WERI-Rb-1 (cell line): ENCODE results near the gene TSPYL1.

ENCODE experiments used
- DNase-seq: peaks from one replicate; pipeline ENCODE4 v3.0.0-alpha.2; 2020
- H3K27ac ChIP-seq: fragments of 250-450 bp; sonication (Bioruptor Pico); 2 replicates; pipeline ENCODE4 v1.5.1; 2020; ENCODE audit warnings: mild to moderate bottlenecking, moderate library complexity
- H3K27me3 ChIP-seq: fragments of 250-450 bp; sonication (Bioruptor Pico); 2 replicates; pipeline ENCODE4 v1.5.1; 2021; ENCODE audit warnings: mild to moderate bottlenecking, low read depth, moderate library complexity; ENCODE audit not compliant: insufficient read depth, severe bottlenecking
- H3K36me3 ChIP-seq: fragments of 250-450 bp; sonication (Bioruptor Pico); 2 replicates; pipeline ENCODE4 v1.5.1; 2020; ENCODE audit warnings: mild to moderate bottlenecking, moderate library complexity
- H3K4me3 ChIP-seq: 2 replicates; pipeline ENCODE4 v1.5.1; 2011; ENCODE audit warnings: low read depth, mild to moderate bottlenecking, control low read depth, low read length
- H3K9me3 ChIP-seq: fragments of 250-450 bp; sonication (Bioruptor Pico); 2 replicates; pipeline ENCODE4 v1.5.1; 2021; ENCODE audit warnings: mild to moderate bottlenecking, moderate library complexity; ENCODE audit not compliant: severe bottlenecking
- CTCF ChIP-seq: IDR thresholded peaks from 2 replicates; pipeline ENCODE4 v1.5.1; 2011; ENCODE audit warnings: low read depth, mild to moderate bottlenecking, control low read depth, inconsistent platforms, low read length

The TSPYL1 gene

GRCh38 chr6:116263353-116263752 lies 16.4 kb downstream of the TSPYL1 start:
- Histone ChIP-seq H3K27ac (no peak overlapping the region), H3K27me3 (no peaks in the 10 kb centered on the region), H3K36me3 (no peaks in the 10 kb centered on the region), H3K9me3 (no peaks in the 10 kb centered on the region), H3K4me3 (no peak overlapping the region)
- no peak for TF ChIP-seq CTCF
- no peak for DNase-seq

- Histone ChIP-seq H3K9me3 (no peaks in the 10 kb centered on the region), H3K4me3 (no peak overlapping the region), H3K27ac (no peak overlapping the region), H3K27me3 (no peaks in the 10 kb centered on the region), H3K36me3 (no peaks in the 10 kb centered on the region)
- DNase-seq, result no peak
- TF ChIP-seq CTCF, result no peak
These were observed 21.2 kb downstream of the TSPYL1 start for GRCh38 chr6:116258520-116258919.

GRCh38 chr6:116256694-116257093 lies 23.0 kb downstream of the TSPYL1 start:
- no peaks in the 10 kb centered on the region for H3K9me3 ChIP-seq
- DNase-seq, result no peak
- no peak overlapping the region for H3K27ac ChIP-seq
- no peaks in the 10 kb centered on the region for H3K27me3 ChIP-seq
- H3K36me3 ChIP-seq, result peaks cover 7% of the 10 kb centered on the region
- no peak for TF ChIP-seq CTCF
- H3K4me3 ChIP-seq, result no peak overlapping the region

GRCh38 chr6:116255246-116255800 lies 24.4 kb downstream of the TSPYL1 start:
- peaks cover 8% of the 10 kb centered on the region for H3K36me3 ChIP-seq
- TF ChIP-seq CTCF, result no peak
- H3K9me3 ChIP-seq, result no peaks in the 10 kb centered on the region
- no peak overlapping the region for H3K27ac ChIP-seq
- DNase-seq, result no peak
- no peak overlapping the region for H3K4me3 ChIP-seq
- no peaks in the 10 kb centered on the region for H3K27me3 ChIP-seq

- Histone ChIP-seq H3K36me3 (peaks cover 8% of the 10 kb centered on the region), H3K27ac (peak overlapping the region; percentile 97), H3K27me3 (no peaks in the 10 kb centered on the region), H3K4me3 (peak overlapping the region; percentile 98), H3K9me3 (no peaks in the 10 kb centered on the region)
- no peak for TF ChIP-seq CTCF
- no peak for DNase-seq
These were observed 25.3 kb downstream of the TSPYL1 start for GRCh38 chr6:116254297-116255056.
